Naive thymus-derived CD4-positive, alpha-beta T cell (primary cell): ENCODE measurements around the gene CASP8AP2. TPM values are rescaled to one million over a fixed set of nuclear protein-coding genes. Genes with fewer than 3 reads are reported as not detected.
"Not testable (repeated sequence)": the region's sequence is repeated elsewhere in the genome, so short reads cannot be mapped to it uniquely, and the experiment has no call there.

Experiments used
- ATAC-seq: fragments of 150-1000 bp; cut with Tn5 transposase; 2 replicates; pipeline ENCODE4 v1.10.0; 2021; ENCODE audit warnings: mild to moderate bottlenecking, moderate library complexity
- CTCF ChIA-PET: fragments of 350-600 bp; sonication (Branson Sonifier 250); formaldehyde crosslinking; loops from one replicate; lab custom pipeline; 2021; ENCODE audit warnings: antibody characterized with exemption; lab: Charles Lee
- POLR2A ChIA-PET: fragments of 350-600 bp; sonication (Branson Sonifier 250); formaldehyde crosslinking; loops from one replicate; lab custom pipeline; 2021; ENCODE audit warnings: antibody characterized with exemption, inconsistent platforms; lab: Charles Lee
- DNase-seq, 9 donors: peaks; one replicate each; pipeline versions ENCODE4 v3.0.0 to v3.0.0-alpha.2; 2020 to 2022; ENCODE audit warnings: mixed read lengths in 1 of 9
- H3K27ac ChIP-seq: one replicate; pipeline ENCODE4 v1.7.0; 2013; ENCODE audit warnings: mild to moderate bottlenecking, low read depth, low read length, moderate library complexity
- H3K27me3 ChIP-seq, 2 donors: one replicate each; pipeline ENCODE4 v1.7.0; 2013; ENCODE audit warnings: low read length in 2 of 2, mild to moderate bottlenecking in 2 of 2, moderate library complexity in 2 of 2; ENCODE audit not compliant: control insufficient read depth in 2 of 2, insufficient read depth in 2 of 2
- H3K36me3 ChIP-seq, 3 experiments: 1 replicate in 2 of 3; 2 replicates in 1 of 3; pipeline ENCODE4 v1.7.0; 2013; ENCODE audit warnings: low read length in 3 of 3, mild to moderate bottlenecking in 3 of 3, moderate library complexity in 1 of 3; ENCODE audit not compliant: insufficient read depth in 3 of 3, control insufficient read depth in 2 of 3
- H3K4me1 ChIP-seq, 2 donors: one replicate each; pipeline ENCODE4 v1.7.0; 2013; ENCODE audit warnings: low read length in 2 of 2, mild to moderate bottlenecking in 2 of 2, moderate library complexity in 1 of 2; ENCODE audit not compliant: control insufficient read depth in 2 of 2, insufficient read depth in 2 of 2
- H3K4me3 ChIP-seq: 2 replicates; pipeline ENCODE4 v1.7.0; 2013; ENCODE audit warnings: mild to moderate bottlenecking, low read length
- H3K9me3 ChIP-seq, 3 experiments: 1 replicate in 2 of 3; 2 replicates in 1 of 3; pipeline ENCODE4 v1.7.0; 2013; ENCODE audit warnings: low read length in 3 of 3; ENCODE audit not compliant: control insufficient read depth in 2 of 3
- H3K27ac Mint-ChIP-seq, 9 donors: one replicate each; pipeline ENCODE4 v1.8.0; 2020 to 2022; ENCODE audit warnings: mixed read lengths in 9 of 9, mild to moderate bottlenecking in 8 of 9, moderate library complexity in 5 of 9, inconsistent platforms in 2 of 9
- H3K27me3 Mint-ChIP-seq, 5 donors: one replicate each; pipeline ENCODE4 v1.8.0; 2021 to 2022; ENCODE audit warnings: mixed read lengths in 5 of 5, mild to moderate bottlenecking in 1 of 5
- H3K36me3 Mint-ChIP-seq, 5 donors: one replicate each; pipeline ENCODE4 v1.8.0; 2020 to 2022; ENCODE audit warnings: mixed read lengths in 5 of 5, mild to moderate bottlenecking in 3 of 5, inconsistent platforms in 1 of 5
- H3K4me1 Mint-ChIP-seq, 7 donors: one replicate each; pipeline ENCODE4 v1.8.0; 2020 to 2022; ENCODE audit warnings: mixed read lengths in 7 of 7, mild to moderate bottlenecking in 3 of 7, inconsistent platforms in 1 of 7
- H3K4me3 Mint-ChIP-seq, 10 donors: one replicate each; pipeline ENCODE4 v1.8.0; 2020 to 2022; ENCODE audit warnings: mild to moderate bottlenecking in 10 of 10, mixed read lengths in 10 of 10, moderate library complexity in 6 of 10, inconsistent platforms in 2 of 10
- H3K9me3 Mint-ChIP-seq, 11 donors: one replicate each; pipeline ENCODE4 v1.8.0; 2020 to 2022; ENCODE audit warnings: mixed read lengths in 11 of 11, mild to moderate bottlenecking in 4 of 11, inconsistent platforms in 1 of 11, moderate library complexity in 1 of 11
- intact Hi-C, 2 donors: fragments of 100-400 bp; cut with micrococcal nuclease; formaldehyde crosslinking; loops; one replicate each; pipeline ENCODE4 v1.15.1; 2023
- polyA plus RNA-seq, 2 donors: library from polyadenylated mRNA; unstranded; fragments of 300-500 nt; fragmentation: Illumina TruSeq; gene quantifications; one replicate each; pipeline ENCODE4 v1.2.3, GENCODE V29; 2021
- total RNA-seq, 6 experiments: library from RNA in 5 of 6; stranded (reverse) in 5 of 6; gene quantifications; 1 replicate in 5 of 6; 2 replicates in 1 of 6; pipeline ENCODE4 v1.2.3 and lab custom pipeline; 2021 to 2026

Gene CASP8AP2
- total and polyA plus RNA-seq, 7 experiments from 2014 or later, result 21.2 to 51.0 (median 43.2) TPM

DNA sequence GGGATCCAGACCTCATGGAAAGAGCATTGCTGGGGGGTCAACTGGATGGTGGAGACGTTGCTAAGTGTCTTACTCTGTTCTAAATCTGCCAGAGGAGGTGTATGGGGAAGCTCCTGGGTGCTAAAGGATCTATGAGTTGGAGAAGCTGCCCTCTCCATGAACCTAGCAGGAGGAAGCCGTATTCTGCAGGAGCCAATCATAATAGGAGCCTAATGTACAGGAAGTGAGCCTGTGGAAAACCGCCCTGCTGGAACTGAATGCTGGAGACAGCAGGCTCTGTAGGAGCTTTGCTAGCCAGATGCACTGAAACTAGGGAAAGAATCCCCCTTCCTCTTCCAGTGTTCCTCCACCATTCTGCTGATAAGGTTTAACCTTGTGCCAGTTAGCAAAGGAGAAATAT is 10.9 kb downstream of the CASP8AP2 start:
- peaks cover 34 to 67% (median 46%) of the 10 kb centered on the region in 7 donors for H3K4me1 Mint-ChIP-seq
- no peaks in the 10 kb centered on the region for H3K9me3 ChIP-seq
- ChIA-PET POLR2A (interaction anchor here (0.8 kb wide), 1 partner anchor 16 kb away, joined by 12 read pairs; no protein-coding TSS in a partner anchor), CTCF (interaction anchor here (0.6 kb wide), 1 partner anchor 28 kb away, joined by 7 read pairs; no protein-coding TSS in a partner anchor)
- H3K9me3 Mint-ChIP-seq, result no peaks in the 10 kb centered on the region
- H3K4me3 ChIP-seq, result no peak overlapping the region
- H3K27ac ChIP-seq, result no peak overlapping the region
- peak overlapping the region in 1 of 10 donors; percentile 38 for H3K4me3 Mint-ChIP-seq
- no peaks in the 10 kb centered on the region for H3K27me3 Mint-ChIP-seq
- H3K36me3 Mint-ChIP-seq, result peaks cover 0 to 27% (median 11%) of the 10 kb centered on the region in 5 donors
- H3K27me3 ChIP-seq, result no peaks in the 10 kb centered on the region
- H3K36me3 ChIP-seq, result peaks cover 0 to 6% (median 0%) of the 10 kb centered on the region in 3 experiments
- intact Hi-C loops, result no loop called here
- peak overlapping the region in 2 of 9 donors; percentile 41 to 72 for H3K27ac Mint-ChIP-seq
- peak in 1 of 9 donors; percentile 3 for DNase-seq
- H3K4me1 ChIP-seq, result peaks cover 5 to 12% of the 10 kb centered on the region in 2 donors
- ATAC-seq, result no peak

DNA sequence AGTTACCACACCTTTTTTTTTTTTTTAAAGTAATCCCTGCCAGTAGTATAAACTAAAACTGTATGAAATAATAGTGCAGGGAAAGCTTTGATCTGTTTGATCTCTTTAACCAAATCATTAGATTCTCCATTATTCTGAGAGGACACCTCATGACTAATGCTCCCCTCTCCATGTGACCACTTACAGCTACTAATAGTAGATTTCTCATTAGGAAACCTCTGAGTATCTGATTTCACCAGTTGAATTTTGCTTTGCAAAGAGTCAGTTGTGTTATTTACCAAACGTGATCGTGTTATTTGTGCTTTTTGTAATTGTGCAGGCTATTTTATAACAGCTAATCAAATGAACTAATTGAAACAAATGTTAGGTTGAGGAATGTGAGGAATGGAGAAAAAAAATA is 12.5 kb downstream of the CASP8AP2 start:
- DNase-seq (no peak), ATAC-seq (no peak)
- Mint-ChIP-seq H3K4me3 (peak overlapping the region in 1 of 10 donors; percentile 1), H3K4me1 (peaks cover 24 to 50% (median 33%) of the 10 kb centered on the region in 7 donors), H3K27ac (peak overlapping the region in 5 of 9 donors; percentile 11 to 65 (median 47)), H3K9me3 (no peaks in the 10 kb centered on the region), H3K36me3 (peaks cover 0 to 21% (median 7%) of the 10 kb centered on the region in 5 donors), H3K27me3 (no peaks in the 10 kb centered on the region)
- CTCF ChIA-PET, result no interaction called here
- POLR2A ChIA-PET, result no interaction called here
- no peaks in the 10 kb centered on the region for H3K4me1 ChIP-seq
- peaks cover 0 to 6% (median 5%) of the 10 kb centered on the region in 3 experiments for H3K36me3 ChIP-seq
- H3K27me3 ChIP-seq, result no peaks in the 10 kb centered on the region
- H3K27ac ChIP-seq, result no peak overlapping the region
- H3K4me3 ChIP-seq, result no peak overlapping the region
- intact Hi-C loops, result no loop called here
- H3K9me3 ChIP-seq, result no peaks in the 10 kb centered on the region

DNA sequence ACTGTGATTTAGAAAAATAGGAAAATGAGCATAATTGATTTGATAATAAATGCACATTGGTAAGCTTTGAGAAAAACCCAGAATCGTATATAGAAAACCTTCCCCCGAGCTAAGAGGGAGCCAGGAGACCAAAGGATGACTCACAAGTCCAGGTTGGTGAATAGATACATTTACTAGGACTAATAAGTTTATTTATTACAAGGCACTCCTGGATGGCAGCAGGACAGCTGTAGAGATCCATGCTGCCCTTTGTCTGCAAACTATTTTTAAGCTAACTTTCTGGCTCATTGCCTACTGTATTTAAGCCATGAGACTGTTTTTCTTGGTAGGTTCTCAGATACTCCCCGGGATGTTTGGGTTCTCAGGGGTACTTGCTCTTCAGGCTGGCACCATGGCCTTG is 13.4 kb downstream of the CASP8AP2 start:
- Mint-ChIP-seq H3K4me1 (peaks cover 24 to 44% (median 33%) of the 10 kb centered on the region in 7 donors), H3K27ac (peak overlapping the region in 5 of 9 donors; percentile 11 to 63 (median 43)), H3K27me3 (no peaks in the 10 kb centered on the region), H3K9me3 (no peaks in the 10 kb centered on the region), H3K36me3 (peaks cover 3 to 25% (median 8%) of the 10 kb centered on the region in 5 donors), H3K4me3 (peak overlapping the region in 1 of 10 donors; percentile 1)
- intact Hi-C loops, result no loop called here
- ATAC-seq (no peak), DNase-seq (no peak)
- ChIA-PET POLR2A (interaction anchor here (2.2 kb wide), 1 partner anchor 14 kb away, joined by 6 read pairs; no protein-coding TSS in a partner anchor), CTCF (no interaction called here)
- H3K9me3 ChIP-seq, result no peaks in the 10 kb centered on the region
- H3K27ac ChIP-seq, result no peak overlapping the region
- no peaks in the 10 kb centered on the region for H3K4me1 ChIP-seq
- no peak overlapping the region for H3K4me3 ChIP-seq
- H3K36me3 ChIP-seq, result peaks cover 0 to 6% (median 5%) of the 10 kb centered on the region in 3 experiments
- no peaks in the 10 kb centered on the region for H3K27me3 ChIP-seq

DNA sequence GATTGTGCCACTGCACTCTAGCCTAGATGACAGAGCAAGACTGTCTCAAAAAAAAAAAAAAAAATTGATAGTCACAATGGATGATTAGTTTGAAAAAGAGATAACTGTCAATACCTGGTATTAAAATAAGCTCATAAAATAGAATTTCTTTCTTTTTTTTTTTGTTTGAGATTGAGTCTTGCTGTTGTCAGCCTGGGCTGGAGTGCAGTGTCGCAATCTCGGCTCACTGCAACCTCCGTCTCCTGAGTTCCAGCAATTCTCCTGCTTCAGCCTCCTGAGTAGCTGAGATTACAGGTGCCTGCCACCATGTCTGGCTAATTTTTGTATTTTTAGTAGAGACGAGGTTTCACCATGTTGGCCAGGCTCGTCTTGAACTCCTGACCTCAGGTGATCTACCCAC is 17.8 kb downstream of the CASP8AP2 start:
- peaks cover 11 to 29% (median 19%) of the 10 kb centered on the region in 7 donors for H3K4me1 Mint-ChIP-seq
- peaks cover 0 to 17% (median 5%) of the 10 kb centered on the region in 3 experiments for H3K36me3 ChIP-seq
- H3K27ac Mint-ChIP-seq, DNase-seq, H3K4me1 ChIP-seq, H3K9me3 ChIP-seq, H3K9me3 Mint-ChIP-seq, H3K4me3 Mint-ChIP-seq, H3K27ac ChIP-seq, H3K4me3 ChIP-seq, intact Hi-C loops, ATAC-seq, H3K27me3 ChIP-seq, H3K27me3 Mint-ChIP-seq: not testable (repeated sequence)
- CTCF ChIA-PET, result interaction anchor here (0.6 kb wide), 2 partner anchors 10 to 24 kb away, joined by 3 to 4 read pairs; no protein-coding TSS in a partner anchor
- H3K36me3 Mint-ChIP-seq, result peaks cover 3 to 40% (median 9%) of the 10 kb centered on the region in 5 donors
- POLR2A ChIA-PET, result interaction anchor here (0.7 kb wide), 1 partner anchor 127 kb away, joined by 6 read pairs; no protein-coding TSS in a partner anchor

DNA sequence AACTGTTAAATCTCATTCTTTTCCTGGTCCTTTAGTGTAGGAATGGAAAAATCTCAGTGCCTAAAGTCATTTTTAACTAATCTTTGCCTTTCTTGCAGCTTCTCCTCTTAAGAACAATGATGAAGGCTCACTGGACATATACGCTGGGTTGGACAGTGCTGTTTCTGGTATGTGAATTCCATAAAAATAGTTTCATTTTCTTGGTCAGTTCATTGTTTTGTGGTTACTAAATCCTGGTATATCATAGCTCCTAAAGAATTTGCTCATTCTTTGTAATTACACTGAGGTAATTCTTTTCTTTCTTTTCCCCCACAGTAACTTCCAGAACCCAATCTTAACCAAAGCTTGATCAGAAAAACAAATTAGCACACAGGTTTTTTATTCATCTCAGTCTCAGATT is 23.4 kb downstream of the CASP8AP2 start:
- no peaks in the 10 kb centered on the region for H3K27me3 Mint-ChIP-seq
- peaks cover 8 to 63% (median 27%) of the 10 kb centered on the region in 5 donors for H3K36me3 Mint-ChIP-seq
- Histone ChIP-seq H3K36me3 (peaks cover 8 to 68% (median 21%) of the 10 kb centered on the region in 3 experiments), H3K27me3 (no peaks in the 10 kb centered on the region), H3K4me3 (no peak overlapping the region), H3K9me3 (no peaks in the 10 kb centered on the region), H3K27ac (no peak overlapping the region), H3K4me1 (no peaks in the 10 kb centered on the region)
- POLR2A ChIA-PET, result no interaction called here
- no peak for ATAC-seq
- H3K4me1 Mint-ChIP-seq, result peaks cover 0 to 15% (median 5%) of the 10 kb centered on the region in 7 donors
- H3K27ac Mint-ChIP-seq, result peak overlapping the region in 1 of 9 donors; percentile 45
- H3K9me3 Mint-ChIP-seq, result no peaks in the 10 kb centered on the region
- intact Hi-C loops, result no loop called here
- no peak for DNase-seq
- CTCF ChIA-PET, result interaction anchor here (0.6 kb wide), 2 partner anchors 56 to 335 kb away, joined by 3 to 4 read pairs; no protein-coding TSS in a partner anchor
- H3K4me3 Mint-ChIP-seq, result no peak overlapping the region

DNA sequence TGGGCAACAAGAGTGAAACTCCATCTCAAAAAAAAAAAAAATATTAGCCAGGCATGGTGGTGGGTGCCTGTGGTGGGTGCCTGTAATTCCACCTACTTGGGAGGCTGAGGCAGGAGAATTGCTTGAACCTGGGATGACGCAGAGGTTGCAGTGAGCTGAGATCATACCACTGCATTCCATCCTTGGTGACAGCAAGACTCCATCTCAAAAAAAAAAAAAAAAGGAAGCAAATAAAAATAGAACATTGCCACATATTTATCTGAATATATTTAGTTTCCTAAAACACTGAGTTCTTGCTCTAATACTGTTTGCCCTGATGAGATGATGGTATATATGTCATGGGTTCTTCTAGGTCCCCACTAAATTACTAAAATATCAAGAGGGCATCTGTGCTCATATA is 28.4 kb downstream of the CASP8AP2 start:
- Histone ChIP-seq H3K27me3 (no peaks in the 10 kb centered on the region), H3K4me3 (no peak overlapping the region), H3K9me3 (no peaks in the 10 kb centered on the region), H3K4me1 (no peaks in the 10 kb centered on the region), H3K36me3 (peaks cover 22 to 79% (median 26%) of the 10 kb centered on the region in 3 experiments), H3K27ac (no peak overlapping the region)
- Mint-ChIP-seq H3K36me3 (peaks cover 23 to 57% (median 53%) of the 10 kb centered on the region in 5 donors), H3K27ac (no peak overlapping the region), H3K27me3 (no peaks in the 10 kb centered on the region), H3K4me1 (peaks cover 0 to 24% (median 6%) of the 10 kb centered on the region in 7 donors), H3K4me3 (no peak overlapping the region), H3K9me3 (peaks cover 0 to 11% (median 0%) of the 10 kb centered on the region in 11 donors)
- ATAC-seq (no peak), DNase-seq (no peak)
- intact Hi-C loops, result no loop called here
- ChIA-PET POLR2A (no interaction called here), CTCF (interaction anchor here (0.7 kb wide), 1 partner anchor 619 kb away, joined by 3 read pairs; no protein-coding TSS in a partner anchor)
